ENCODE measurements around the gene TTLL9. TPM values are rescaled to one million over a fixed set of nuclear protein-coding genes. Genes with fewer than 3 reads are reported as not detected.

The TTLL9 gene
- total RNA-seq, 4 donors from 2014 or later = 2.8 to 3.7 (median 3.1) TPM

DNA sequence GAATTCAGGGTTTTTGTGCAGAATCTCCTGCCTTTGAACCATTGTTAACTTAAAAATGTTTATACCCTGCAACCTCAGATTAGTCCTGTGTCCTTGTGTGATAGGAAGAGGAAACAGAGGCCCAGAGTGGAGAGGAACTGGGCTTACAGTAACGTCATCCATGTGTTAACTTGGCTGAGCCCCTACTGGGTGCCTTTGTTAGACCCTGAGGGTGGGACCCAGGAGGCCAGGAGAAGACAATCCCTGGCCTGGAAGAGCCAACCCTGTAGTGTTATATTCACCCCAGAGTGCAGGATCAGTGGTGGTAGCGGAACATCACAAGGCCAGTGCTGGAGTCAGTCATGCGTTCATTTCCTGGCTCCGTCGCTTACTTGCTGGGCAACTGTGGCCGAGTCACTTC, 40.7 kb upstream of the TTLL9 start:
- Histone ChIP-seq H3K27me3 (no peaks in the 10 kb centered on the region), H3K4me1 (peaks cover 0 to 26% (median 8%) of the 10 kb centered on the region in 4 donors), H3K9me3 (no peaks in the 10 kb centered on the region), H3K36me3 (no peaks in the 10 kb centered on the region), H3K4me3 (no peak overlapping the region), H3K27ac (no peak overlapping the region)
- WGBS, 2 donors = 80 to 88% methylated on average over 6 of the region's 6 CpGs
- TF ChIP-seq EP300 (IDR thresholded peaks at IDR 0.05) (no peak), POLR2A (IDR thresholded peaks at IDR 0.05) (no peak)
- TF ChIP-seq, protein P1, sequence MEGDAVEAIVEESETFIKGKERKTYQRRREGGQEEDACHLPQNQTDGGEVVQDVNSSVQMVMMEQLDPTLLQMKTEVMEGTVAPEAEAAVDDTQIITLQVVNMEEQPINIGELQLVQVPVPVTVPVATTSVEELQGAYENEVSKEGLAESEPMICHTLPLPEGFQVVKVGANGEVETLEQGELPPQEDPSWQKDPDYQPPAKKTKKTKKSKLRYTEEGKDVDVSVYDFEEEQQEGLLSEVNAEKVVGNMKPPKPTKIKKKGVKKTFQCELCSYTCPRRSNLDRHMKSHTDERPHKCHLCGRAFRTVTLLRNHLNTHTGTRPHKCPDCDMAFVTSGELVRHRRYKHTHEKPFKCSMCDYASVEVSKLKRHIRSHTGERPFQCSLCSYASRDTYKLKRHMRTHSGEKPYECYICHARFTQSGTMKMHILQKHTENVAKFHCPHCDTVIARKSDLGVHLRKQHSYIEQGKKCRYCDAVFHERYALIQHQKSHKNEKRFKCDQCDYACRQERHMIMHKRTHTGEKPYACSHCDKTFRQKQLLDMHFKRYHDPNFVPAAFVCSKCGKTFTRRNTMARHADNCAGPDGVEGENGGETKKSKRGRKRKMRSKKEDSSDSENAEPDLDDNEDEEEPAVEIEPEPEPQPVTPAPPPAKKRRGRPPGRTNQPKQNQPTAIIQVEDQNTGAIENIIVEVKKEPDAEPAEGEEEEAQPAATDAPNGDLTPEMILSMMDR (IDR thresholded peaks at IDR 0.05) = no peak
- DNase-seq (ENCODE audit: low spot score in 2 of 2) = no peak

DNA sequence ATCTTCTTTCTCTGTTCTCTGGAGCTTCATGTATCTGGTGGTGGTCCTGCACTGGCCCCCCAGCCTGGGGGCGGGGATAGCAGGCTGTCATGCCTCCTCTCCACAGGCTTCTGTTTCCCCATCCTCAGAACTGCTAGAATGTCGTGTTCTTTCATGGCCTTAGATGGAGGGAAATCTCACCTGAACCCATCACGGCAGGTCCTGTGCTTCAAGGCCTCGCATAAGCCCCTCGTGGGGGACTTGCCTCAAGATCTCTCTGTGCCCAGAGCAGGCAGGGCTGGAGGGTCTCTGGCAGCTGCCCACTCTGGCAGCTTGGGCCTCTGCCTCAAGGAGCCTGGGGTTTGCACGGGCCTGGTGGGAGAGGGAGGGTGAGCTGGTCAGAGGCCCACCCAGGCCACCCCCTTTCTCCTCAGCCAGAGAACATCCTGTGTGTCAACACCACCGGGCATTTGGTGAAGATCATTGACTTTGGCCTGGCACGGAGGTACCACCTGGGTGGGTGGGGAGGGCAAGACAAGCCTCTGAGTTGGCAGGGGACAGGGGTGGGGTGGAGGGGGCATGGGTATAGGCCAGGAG, 39.9 kb upstream of the TTLL9 start:
- Histone ChIP-seq H3K9me3 (no peaks in the 10 kb centered on the region), H3K27ac (no peak overlapping the region), H3K4me3 (no peak overlapping the region), H3K36me3 (no peaks in the 10 kb centered on the region), H3K27me3 (no peaks in the 10 kb centered on the region), H3K4me1 (peaks cover 0 to 34% (median 11%) of the 10 kb centered on the region in 4 donors)
- TF ChIP-seq, protein P1 (IDR thresholded peaks at IDR 0.05) = no peak
- TF ChIP-seq EP300 (IDR thresholded peaks at IDR 0.05) (no peak), POLR2A (IDR thresholded peaks at IDR 0.05) (no peak)
- WGBS, 2 donors = 77 to 81% methylated on average over 6 of the region's 8 CpGs
- no peak for DNase-seq (ENCODE audit: low spot score in 2 of 2)

DNA sequence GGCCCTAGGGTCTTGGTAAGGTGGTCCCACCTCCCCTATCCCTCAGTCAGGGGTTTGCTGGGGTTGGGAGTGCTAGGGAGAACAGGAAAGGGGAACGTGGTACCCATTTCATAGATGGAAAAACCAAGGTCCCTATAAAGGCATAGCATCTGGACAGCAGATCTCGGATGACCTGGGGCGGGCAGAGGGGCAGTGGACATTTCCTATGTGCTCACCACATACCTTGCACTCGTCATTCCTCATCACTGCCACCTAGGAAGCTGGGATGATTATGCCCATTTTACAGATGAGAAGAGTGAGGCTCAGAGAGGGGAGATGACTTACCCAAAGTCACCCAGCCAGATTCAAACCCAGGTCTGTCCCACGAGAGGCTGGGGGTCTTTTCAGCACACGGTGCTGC, 39.2 kb upstream of the TTLL9 start:
- H3K9me3 ChIP-seq = no peaks in the 10 kb centered on the region
- WGBS, 2 donors = 90 to 92% methylated on average over 5 to 6 of the region's 6 CpGs

DNA sequence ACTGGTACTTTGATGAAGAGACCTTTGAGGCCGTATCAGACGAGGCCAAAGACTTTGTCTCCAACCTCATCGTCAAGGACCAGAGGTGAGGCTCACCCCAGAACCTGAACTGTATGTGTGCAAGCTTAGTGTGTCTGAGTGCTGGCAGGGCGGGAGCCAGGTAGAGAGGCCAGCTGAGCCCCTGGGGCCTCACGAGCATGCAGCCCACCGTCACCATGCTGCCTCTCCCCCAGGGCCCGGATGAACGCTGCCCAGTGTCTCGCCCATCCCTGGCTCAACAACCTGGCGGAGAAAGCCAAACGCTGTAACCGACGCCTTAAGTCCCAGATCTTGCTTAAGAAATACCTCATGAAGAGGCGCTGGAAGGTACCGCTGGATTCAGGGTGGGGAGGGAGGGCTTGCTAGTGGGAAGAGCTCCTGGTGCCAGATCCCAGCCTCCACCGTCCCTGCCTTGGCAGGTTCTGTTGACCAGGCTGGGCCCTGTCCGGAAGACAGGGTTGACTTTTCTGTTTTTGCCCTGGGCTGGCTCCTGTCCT, 38.6 kb upstream of the TTLL9 start:
- H3K4me1 ChIP-seq = peaks cover 0 to 48% (median 25%) of the 10 kb centered on the region in 4 donors
- TF ChIP-seq POLR2A (IDR thresholded peaks at IDR 0.05) = no peak
- TF ChIP-seq EP300 (IDR thresholded peaks at IDR 0.05) = no peak
- H3K27ac ChIP-seq = no peak overlapping the region
- no peaks in the 10 kb centered on the region for H3K36me3 ChIP-seq
- WGBS, 2 donors = 83 to 84% methylated on average over 15 to 17 of the region's 17 CpGs
- H3K9me3 ChIP-seq = no peaks in the 10 kb centered on the region
- no peak overlapping the region for H3K4me3 ChIP-seq
- no peak for DNase-seq (ENCODE audit: low spot score in 2 of 2)
- H3K27me3 ChIP-seq = no peaks in the 10 kb centered on the region

More for the DNA sequence above, 39.2 kb upstream of the TTLL9 start:
- Histone ChIP-seq H3K27ac (no peak overlapping the region), H3K36me3 (no peaks in the 10 kb centered on the region), H3K4me3 (no peak overlapping the region), H3K27me3 (no peaks in the 10 kb centered on the region), H3K4me1 (peaks cover 0 to 41% (median 18%) of the 10 kb centered on the region in 4 donors)
- DNase-seq (ENCODE audit: low spot score in 2 of 2) = no peak
- TF ChIP-seq POLR2A (IDR thresholded peaks at IDR 0.05) (no peak), EP300 (IDR thresholded peaks at IDR 0.05) (no peak)
- TF ChIP-seq, protein P1 (IDR thresholded peaks at IDR 0.05) = no peak

DNA sequence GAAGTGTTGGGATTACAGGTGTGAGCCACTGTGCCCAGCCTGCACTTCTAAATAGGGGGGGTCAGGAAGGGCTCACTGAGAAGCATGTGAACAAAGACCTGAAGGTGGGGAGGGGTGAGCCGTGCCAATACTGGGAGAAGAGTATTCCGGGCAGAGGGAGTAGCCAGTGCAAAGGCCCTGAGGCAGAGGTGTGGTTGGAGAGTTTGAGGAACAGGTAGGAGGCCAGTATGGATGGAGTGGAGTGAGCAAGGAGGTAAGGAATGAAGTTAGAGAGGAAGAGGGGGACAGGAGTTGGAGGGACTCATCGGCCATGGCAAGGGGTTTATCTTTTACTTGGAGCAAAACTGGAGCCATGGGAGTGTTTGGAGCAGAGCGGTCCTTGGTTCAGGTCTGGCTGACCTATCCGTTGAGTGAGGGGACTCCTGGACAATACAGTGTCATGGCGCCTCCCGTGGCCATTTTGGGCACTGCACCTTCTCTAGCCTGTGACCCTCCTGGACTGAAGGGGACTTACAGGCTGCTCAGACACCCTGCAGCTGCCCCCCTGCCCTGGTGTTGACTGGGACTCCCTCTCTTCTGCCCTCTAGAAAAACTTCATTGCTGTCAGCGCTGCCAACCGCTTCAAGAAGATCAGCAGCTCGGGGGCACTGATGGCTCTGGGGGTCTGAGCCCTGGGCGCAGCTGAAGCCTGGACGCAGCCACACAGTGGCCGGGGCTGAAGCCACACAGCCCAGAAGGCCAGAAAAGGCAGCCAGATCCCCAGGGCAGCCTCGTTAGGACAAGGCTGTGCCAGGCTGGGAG, 37.1 kb upstream of the TTLL9 start:
- TF ChIP-seq EP300 (IDR thresholded peaks at IDR 0.05) (no peak), POLR2A (IDR thresholded peaks at IDR 0.05) (no peak)
- TF ChIP-seq, protein P1 (IDR thresholded peaks at IDR 0.05) = peak; percentile 70 to 85 (median 74)
- H3K27ac ChIP-seq = peak overlapping the region in 3 of 4 donors; percentile 11 to 79 (median 75)
- no peak overlapping the region for H3K4me3 ChIP-seq
- DNase-seq (ENCODE audit: low spot score in 2 of 2) = peak; percentile 61 to 83
- peaks cover 0 to 62% (median 37%) of the 10 kb centered on the region in 4 donors for H3K4me1 ChIP-seq
- no peaks in the 10 kb centered on the region for H3K27me3 ChIP-seq
- H3K36me3 ChIP-seq = no peaks in the 10 kb centered on the region
- H3K9me3 ChIP-seq = no peaks in the 10 kb centered on the region
- WGBS, 2 donors = 42 to 51% methylated on average over 7 to 10 of the region's 14 CpGs
